Naive thymus-derived CD8-positive, alpha-beta T cell (primary cell): ENCODE measurements around the gene TRIM44. TPM values are rescaled to one million over a fixed set of nuclear protein-coding genes. Genes with fewer than 3 reads are reported as not detected.

Experiments
- ATAC-seq, 2 donors: fragments of 150-1000 bp; cut with Tn5 transposase in 1 of 2; sonication (Bioruptor Pico), chemical (Tn5 transposase) in 1 of 2; 1 replicate in 1 of 2; 2 replicates in 1 of 2; pipeline ENCODE4 v1.10.0; 2021; ENCODE audit warnings: mild to moderate bottlenecking in 2 of 2, moderate library complexity in 2 of 2
- POLR2A ChIA-PET: fragments of 350-600 bp; sonication (Branson Sonifier 250); formaldehyde crosslinking; loops from one replicate; lab custom pipeline; 2021; ENCODE audit warnings: antibody characterized with exemption; lab: Charles Lee
- DNase-seq, 10 donors: peaks; one replicate each; pipeline versions ENCODE4 v3.0.0 to v3.0.0-alpha.2; 2020 to 2022
- H3K27ac Mint-ChIP-seq, 10 donors: one replicate each; pipeline ENCODE4 v1.8.0; 2020 to 2022; ENCODE audit warnings: mild to moderate bottlenecking in 10 of 10, mixed read lengths in 10 of 10, moderate library complexity in 4 of 10, inconsistent platforms in 1 of 10
- H3K27me3 Mint-ChIP-seq, 5 donors: one replicate each; pipeline ENCODE4 v1.8.0; 2021 to 2022; ENCODE audit warnings: mixed read lengths in 5 of 5
- H3K36me3 Mint-ChIP-seq, 3 donors: one replicate each; pipeline ENCODE4 v1.8.0; 2020 to 2022; ENCODE audit warnings: mixed read lengths in 3 of 3, mild to moderate bottlenecking in 2 of 3, inconsistent platforms in 1 of 3
- H3K4me1 Mint-ChIP-seq, 4 donors: one replicate each; pipeline ENCODE4 v1.8.0; 2021 to 2022; ENCODE audit warnings: mixed read lengths in 4 of 4
- H3K4me3 Mint-ChIP-seq, 10 donors: one replicate each; pipeline ENCODE4 v1.8.0; 2020 to 2022; ENCODE audit warnings: mild to moderate bottlenecking in 10 of 10, mixed read lengths in 10 of 10, moderate library complexity in 6 of 10, inconsistent platforms in 1 of 10
- H3K9me3 Mint-ChIP-seq, 9 donors: one replicate each; pipeline ENCODE4 v1.8.0; 2020 to 2022; ENCODE audit warnings: mixed read lengths in 9 of 9, mild to moderate bottlenecking in 3 of 9, inconsistent platforms in 1 of 9, moderate library complexity in 1 of 9
- polyA plus RNA-seq, 3 donors: library from polyadenylated mRNA; unstranded; fragments of 300-500 nt; fragmentation: Illumina TruSeq; gene quantifications; one replicate each; pipeline ENCODE4 v1.2.3, GENCODE V29; 2021
- total RNA-seq, 8 experiments: library from RNA in 2 of 8; stranded (reverse) in 2 of 8; gene quantifications; one replicate each; pipeline ENCODE4 v1.2.3 and lab custom pipeline; 2021 to 2026

TRIM44 gene
- total and polyA plus RNA-seq, 5 experiments from 2014 or later, result 49.5 to 73.4 (median 59.4) TPM

DNA sequence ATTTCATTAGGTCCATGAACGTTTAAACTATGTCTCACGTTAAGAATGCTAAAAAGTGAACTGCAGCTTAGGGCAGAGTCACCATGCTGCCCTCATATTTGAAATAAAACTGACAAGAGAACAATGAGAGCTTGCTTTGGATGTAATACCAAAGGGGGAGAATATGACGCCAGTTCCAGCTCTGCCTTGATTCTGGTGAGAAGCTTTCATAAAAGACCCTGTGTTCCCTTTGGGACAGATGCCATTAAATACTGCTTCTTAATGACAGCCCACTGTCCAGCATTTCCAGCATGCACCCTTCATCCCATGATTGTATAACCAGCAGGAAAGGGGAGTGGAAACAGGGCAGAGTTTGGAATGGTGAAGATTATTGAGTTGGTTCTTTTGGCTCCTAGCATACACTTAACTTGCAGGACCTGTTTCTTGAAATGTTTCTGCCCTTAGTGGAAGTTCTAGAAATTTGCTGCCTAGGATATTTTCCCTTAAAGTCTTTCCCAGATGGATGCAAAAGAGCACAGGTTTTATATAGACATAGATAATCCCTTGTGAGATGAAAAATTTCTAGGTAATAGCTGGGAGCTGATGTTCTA lies 142.0 kb downstream of the TRIM44 start:
- ATAC-seq (no peak), DNase-seq (no peak)
- Mint-ChIP-seq H3K27ac (no peak overlapping the region), H3K4me3 (no peak overlapping the region), H3K36me3 (peaks cover 0 to 44% (median 28%) of the 10 kb centered on the region in 3 donors), H3K4me1 (peaks cover 5 to 13% (median 6%) of the 10 kb centered on the region in 4 donors), H3K9me3 (no peaks in the 10 kb centered on the region), H3K27me3 (no peaks in the 10 kb centered on the region)
- POLR2A ChIA-PET, result no interaction called here

DNA sequence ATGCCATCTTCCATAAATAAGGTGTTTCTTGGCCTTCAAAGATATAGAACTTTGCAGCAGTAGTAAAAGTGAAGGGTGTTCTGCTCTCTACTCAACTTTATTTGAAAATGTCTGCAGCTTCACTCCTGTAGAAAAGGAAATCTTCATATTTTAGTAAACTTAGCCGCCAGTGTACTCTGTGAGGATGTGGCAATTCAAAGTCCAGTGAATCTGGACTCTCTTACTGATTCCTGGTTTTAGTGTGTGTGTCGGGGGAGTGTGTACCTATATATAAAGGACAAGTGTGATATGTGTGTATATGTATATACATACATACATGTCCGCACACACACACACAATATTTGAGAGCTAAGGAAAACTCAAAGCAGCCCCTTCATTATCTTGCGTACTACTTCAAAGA lies 147.0 kb downstream of the TRIM44 start:
- ATAC-seq, result no peak
- POLR2A ChIA-PET, result no interaction called here
- peak overlapping the region in 3 of 10 donors; percentile 15 to 40 (median 30) for H3K27ac Mint-ChIP-seq
- no peak overlapping the region for H3K4me3 Mint-ChIP-seq
- H3K4me1 Mint-ChIP-seq, result peaks cover 0 to 2% (median 0%) of the 10 kb centered on the region in 4 donors
- H3K36me3 Mint-ChIP-seq, result peaks cover 0 to 62% (median 38%) of the 10 kb centered on the region in 3 donors
- no peaks in the 10 kb centered on the region for H3K27me3 Mint-ChIP-seq
- H3K9me3 Mint-ChIP-seq, result peaks cover 0 to 1% (median 0%) of the 10 kb centered on the region in 9 donors
- no peak for DNase-seq

DNA sequence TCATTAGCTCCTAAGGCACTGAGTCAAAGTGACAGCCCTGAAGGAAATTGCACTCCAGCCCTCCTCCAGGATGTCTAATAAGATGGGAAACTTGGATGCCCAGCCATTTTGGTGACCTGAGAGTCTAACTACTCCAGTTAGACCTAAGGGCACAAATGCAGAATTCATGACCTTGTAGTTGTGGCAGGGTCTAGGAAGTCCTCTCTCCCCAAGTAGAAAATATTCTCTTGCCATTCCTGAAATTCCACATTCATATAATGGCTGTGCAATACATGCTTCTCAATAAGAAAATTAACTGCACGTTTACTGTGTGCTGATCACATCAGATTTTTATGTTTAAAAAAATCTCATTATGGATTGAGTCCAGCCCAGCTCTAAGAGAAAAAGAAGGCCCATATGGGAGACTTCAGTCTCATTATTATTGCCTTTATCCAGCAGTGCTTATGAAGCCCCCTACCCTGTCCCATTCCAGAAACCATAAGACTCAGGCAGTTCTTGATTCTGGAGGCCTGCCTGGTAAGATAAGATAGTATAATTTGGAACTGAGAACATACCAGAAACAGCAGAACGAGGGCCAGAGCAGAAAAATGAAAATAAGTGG lies 147.6 kb downstream of the TRIM44 start:
- no peaks in the 10 kb centered on the region for H3K27me3 Mint-ChIP-seq
- POLR2A ChIA-PET, result no interaction called here
- peaks cover 0 to 2% (median 0%) of the 10 kb centered on the region in 4 donors for H3K4me1 Mint-ChIP-seq
- H3K27ac Mint-ChIP-seq, result peak overlapping the region in 1 of 10 donors; percentile 30
- H3K36me3 Mint-ChIP-seq, result peaks cover 0 to 63% (median 41%) of the 10 kb centered on the region in 3 donors
- no peak for DNase-seq
- ATAC-seq, result no peak
- H3K4me3 Mint-ChIP-seq, result no peak overlapping the region
- H3K9me3 Mint-ChIP-seq, result peaks cover 0 to 3% (median 0%) of the 10 kb centered on the region in 9 donors

DNA sequence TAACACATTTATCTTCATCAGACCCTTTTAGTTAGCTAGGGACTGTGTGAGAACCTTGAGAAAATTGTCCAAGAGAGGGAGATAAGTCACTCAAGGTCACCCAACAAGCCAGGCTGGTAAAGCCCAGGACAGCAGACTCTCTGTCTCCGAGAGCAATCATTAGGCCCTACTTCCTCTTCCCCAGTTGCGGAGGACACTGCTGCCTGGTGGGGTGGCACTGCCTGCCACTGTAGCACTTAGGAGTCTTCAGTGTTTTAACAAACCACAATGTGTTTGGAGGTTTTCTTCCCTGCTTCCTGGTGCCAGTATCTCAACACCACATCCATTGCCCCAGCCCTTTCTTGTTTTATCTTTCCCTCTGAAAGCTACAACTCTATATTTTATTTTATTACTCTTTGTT lies 149.2 kb downstream of the TRIM44 start:
- ATAC-seq, result no peak
- Mint-ChIP-seq H3K9me3 (peaks cover 0 to 3% (median 0%) of the 10 kb centered on the region in 9 donors), H3K4me1 (peaks cover 0 to 2% (median 0%) of the 10 kb centered on the region in 4 donors), H3K27me3 (no peaks in the 10 kb centered on the region), H3K36me3 (peaks cover 5 to 55% (median 45%) of the 10 kb centered on the region in 3 donors), H3K4me3 (no peak overlapping the region), H3K27ac (no peak overlapping the region)
- POLR2A ChIA-PET, result no interaction called here
- no peak for DNase-seq

DNA sequence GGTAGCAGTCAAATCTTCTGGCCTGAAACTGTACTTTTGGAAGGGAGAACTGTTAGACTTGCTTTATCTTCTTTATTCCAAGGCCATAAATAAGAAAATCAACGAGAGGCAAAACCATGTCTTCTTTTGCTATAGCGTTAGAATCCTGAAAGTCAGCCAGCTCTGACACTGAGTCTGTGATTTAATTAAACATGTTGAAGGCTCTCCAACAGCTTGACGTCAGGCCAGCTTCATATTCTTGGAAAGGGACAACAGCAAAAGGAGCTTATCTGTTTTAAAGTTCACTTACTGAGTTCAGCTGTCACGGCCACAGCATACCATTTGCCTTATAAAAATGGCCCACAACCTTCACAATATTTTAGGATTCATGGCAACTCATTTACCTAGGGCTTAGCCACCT lies 150.3 kb downstream of the TRIM44 start:
- POLR2A ChIA-PET, result no interaction called here
- Mint-ChIP-seq H3K9me3 (peaks cover 0 to 11% (median 0%) of the 10 kb centered on the region in 9 donors), H3K27me3 (no peaks in the 10 kb centered on the region), H3K27ac (no peak overlapping the region), H3K4me1 (peaks cover 0 to 2% (median 0%) of the 10 kb centered on the region in 4 donors), H3K36me3 (peaks cover 5 to 56% (median 41%) of the 10 kb centered on the region in 3 donors), H3K4me3 (no peak overlapping the region)
- ATAC-seq (no peak), DNase-seq (no peak)

DNA sequence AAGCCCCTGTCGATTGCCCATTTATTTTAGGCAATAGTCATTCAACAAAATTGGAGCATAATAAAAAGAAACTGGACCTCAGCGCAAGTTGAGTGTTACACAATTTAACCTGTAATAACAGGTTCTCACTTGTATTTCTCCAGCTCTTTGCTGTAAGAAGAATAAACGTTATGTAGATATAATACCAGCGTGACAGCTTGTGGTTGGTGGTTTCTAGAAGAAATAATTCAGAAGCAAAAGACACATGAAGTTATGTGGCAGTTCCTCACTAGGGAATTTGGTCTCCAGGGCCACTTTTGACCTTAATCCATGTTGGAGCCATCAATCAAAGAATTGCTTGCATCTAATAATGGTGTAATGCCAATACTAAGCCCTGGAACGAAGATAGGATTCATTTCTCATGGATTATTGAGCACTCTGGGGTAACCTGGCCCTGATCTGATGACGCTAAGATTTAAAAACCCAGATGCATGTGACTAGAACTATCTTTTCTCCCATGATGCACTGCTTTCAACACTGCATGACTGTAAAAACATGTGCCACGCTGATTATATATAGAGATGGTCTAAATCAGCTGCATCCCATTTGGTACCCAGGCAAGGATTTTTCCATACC lies 151.6 kb downstream of the TRIM44 start:
- H3K36me3 Mint-ChIP-seq, result peaks cover 5 to 44% (median 38%) of the 10 kb centered on the region in 3 donors

DNA sequence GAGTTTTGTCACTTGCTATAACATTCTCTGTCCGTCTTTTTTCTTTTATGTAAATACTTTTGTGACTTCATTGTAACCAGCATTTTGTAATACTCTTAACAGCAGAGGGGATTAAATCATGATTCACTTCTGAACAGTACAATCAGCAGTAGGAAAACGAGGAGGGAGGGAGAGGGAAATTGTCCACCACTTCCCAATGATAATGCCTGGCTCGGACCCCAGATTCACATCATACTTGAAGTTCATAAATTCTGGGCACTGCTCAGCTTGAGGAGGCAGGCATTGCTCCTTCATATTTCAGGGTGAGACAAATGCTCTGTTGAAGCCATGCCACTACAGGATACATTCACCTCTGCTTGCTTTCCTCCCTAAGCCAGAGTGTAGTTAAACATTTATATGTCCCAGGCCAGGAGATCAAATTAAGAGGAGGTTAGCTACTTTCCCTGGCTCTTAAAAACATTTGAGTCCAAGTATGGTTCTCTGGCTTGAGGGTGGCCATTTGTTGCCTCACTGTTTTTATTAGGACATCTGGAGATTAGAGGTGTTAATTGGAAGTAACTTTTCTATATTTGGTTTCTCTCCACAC lies 152.2 kb downstream of the TRIM44 start:
- H3K4me1 Mint-ChIP-seq, result peaks cover 0 to 2% (median 0%) of the 10 kb centered on the region in 4 donors
- peaks cover 5 to 37% (median 35%) of the 10 kb centered on the region in 3 donors for H3K36me3 Mint-ChIP-seq
- ATAC-seq (no peak), DNase-seq (no peak)
- H3K27ac Mint-ChIP-seq, result no peak overlapping the region
- no peaks in the 10 kb centered on the region for H3K27me3 Mint-ChIP-seq
- no peak overlapping the region for H3K4me3 Mint-ChIP-seq
- peaks cover 0 to 11% (median 0%) of the 10 kb centered on the region in 9 donors for H3K9me3 Mint-ChIP-seq
- POLR2A ChIA-PET, result no interaction called here

More for the DNA sequence above, 151.6 kb downstream of the TRIM44 start:
- no peak overlapping the region for H3K4me3 Mint-ChIP-seq
- H3K27me3 Mint-ChIP-seq, result no peaks in the 10 kb centered on the region
- POLR2A ChIA-PET, result no interaction called here
- DNase-seq, result no peak
- ATAC-seq, result no peak
- no peak overlapping the region for H3K27ac Mint-ChIP-seq
- peaks cover 0 to 11% (median 0%) of the 10 kb centered on the region in 9 donors for H3K9me3 Mint-ChIP-seq
- peaks cover 0 to 2% (median 0%) of the 10 kb centered on the region in 4 donors for H3K4me1 Mint-ChIP-seq

DNA sequence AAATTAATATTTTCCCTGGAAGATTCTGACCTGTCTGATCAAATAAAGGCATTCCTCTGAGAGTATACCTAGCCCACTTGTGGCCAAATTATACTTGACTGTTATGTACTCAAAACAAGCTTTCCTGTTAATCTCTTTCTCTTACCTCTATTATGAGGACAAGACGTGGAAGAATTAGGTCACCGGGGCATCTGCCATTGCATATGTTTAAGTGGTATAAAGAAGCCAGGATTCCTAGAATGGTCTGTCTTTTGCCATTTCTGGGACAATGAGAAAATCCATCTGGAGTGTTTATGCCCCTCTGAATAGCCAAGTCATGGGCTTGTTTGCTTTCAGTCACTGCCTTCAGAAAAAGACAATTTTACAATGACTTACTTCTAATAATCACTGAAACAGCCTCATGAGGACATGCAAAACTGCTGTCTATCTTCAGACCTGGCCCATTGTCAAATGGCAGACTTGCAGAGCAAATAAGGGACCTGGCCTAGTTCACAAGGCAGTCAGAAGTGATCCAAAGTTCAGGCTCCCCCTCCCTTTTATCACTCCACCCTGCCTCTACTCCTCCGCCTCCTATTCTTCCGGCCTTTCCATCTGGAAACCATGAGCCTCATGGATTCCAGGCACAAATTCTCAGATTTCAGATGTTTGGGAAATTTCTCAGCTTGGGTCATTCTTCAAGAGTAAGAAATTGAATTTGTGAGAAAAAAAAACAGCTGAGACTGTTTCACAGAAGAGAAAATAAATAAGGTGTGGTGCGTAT lies 153.2 kb downstream of the TRIM44 start:
- H3K36me3 Mint-ChIP-seq, result peaks cover 5 to 34% (median 32%) of the 10 kb centered on the region in 3 donors
- H3K27ac Mint-ChIP-seq, result no peak overlapping the region
- ATAC-seq (no peak), DNase-seq (no peak)
- no peaks in the 10 kb centered on the region for H3K27me3 Mint-ChIP-seq
- H3K4me1 Mint-ChIP-seq, result peaks cover 0 to 2% (median 0%) of the 10 kb centered on the region in 4 donors
- POLR2A ChIA-PET, result no interaction called here
- H3K9me3 Mint-ChIP-seq, result peaks cover 0 to 11% (median 0%) of the 10 kb centered on the region in 9 donors
- H3K4me3 Mint-ChIP-seq, result no peak overlapping the region

DNA sequence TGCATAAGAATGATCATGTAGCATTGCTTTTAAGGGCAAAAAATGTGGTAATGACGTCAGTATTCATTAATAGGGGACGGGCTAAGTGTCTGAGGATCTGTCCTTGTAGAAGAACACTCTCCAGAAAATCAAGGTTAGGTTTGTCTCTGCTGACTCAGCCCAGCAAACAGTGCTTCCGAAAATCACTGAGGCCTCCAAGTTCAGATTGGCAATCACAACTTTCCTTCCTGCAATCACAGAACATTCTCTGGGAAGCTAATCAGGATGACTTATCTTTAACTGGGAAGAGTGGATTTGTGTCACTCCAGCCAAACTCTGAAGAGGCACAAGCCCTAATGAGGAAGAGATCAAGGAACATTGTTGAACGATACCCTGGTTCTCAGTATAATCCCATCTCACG lies 158.0 kb downstream of the TRIM44 start:
- Mint-ChIP-seq H3K9me3 (peaks cover 0 to 11% (median 0%) of the 10 kb centered on the region in 9 donors), H3K27ac (no peak overlapping the region), H3K36me3 (peaks cover 5 to 15% (median 14%) of the 10 kb centered on the region in 3 donors), H3K27me3 (peaks cover 0 to 2% (median 0%) of the 10 kb centered on the region in 5 donors), H3K4me3 (no peak overlapping the region), H3K4me1 (peaks cover 6 to 17% (median 13%) of the 10 kb centered on the region in 4 donors)
- no peak for DNase-seq
- no peak for ATAC-seq
- POLR2A ChIA-PET, result no interaction called here

DNA sequence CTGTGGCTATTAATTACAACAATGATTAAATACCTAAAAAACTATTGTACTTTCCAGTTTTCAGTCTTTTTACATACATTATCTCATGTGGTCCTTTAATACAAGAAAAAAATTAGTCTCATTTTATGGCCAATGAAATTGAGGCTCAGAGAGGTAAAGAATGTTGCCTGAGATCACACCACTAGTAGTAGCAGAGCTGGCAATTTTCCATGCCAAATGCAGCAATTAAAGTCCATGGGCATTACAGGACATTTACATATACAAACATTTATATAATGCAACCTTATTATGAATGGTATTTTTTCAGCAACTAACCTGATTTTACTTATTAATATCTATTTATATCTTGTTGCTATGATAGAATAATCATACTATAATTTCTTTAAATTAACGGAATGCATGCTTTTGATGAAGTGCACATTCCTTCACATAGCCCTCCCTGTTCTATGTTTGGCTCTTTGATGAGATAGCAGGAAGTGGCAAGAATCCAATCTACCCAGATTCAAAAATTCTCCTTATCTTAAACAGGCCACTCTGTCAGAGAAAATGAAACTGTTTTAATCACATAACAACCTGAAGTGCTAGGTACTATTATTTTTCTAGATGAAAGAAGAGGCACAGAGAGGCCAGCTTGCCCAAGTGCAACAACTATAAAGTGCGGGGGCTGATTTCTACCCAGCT lies 160.4 kb downstream of the TRIM44 start:
- Mint-ChIP-seq H3K4me1 (peaks cover 6 to 17% (median 13%) of the 10 kb centered on the region in 4 donors), H3K9me3 (no peaks in the 10 kb centered on the region), H3K27ac (peak overlapping the region in 1 of 10 donors; percentile 8), H3K27me3 (peaks cover 0 to 5% (median 0%) of the 10 kb centered on the region in 5 donors), H3K36me3 (peaks cover 0 to 5% (median 0%) of the 10 kb centered on the region in 3 donors), H3K4me3 (no peak overlapping the region)
- POLR2A ChIA-PET, result no interaction called here
- DNase-seq (no peak), ATAC-seq (no peak)

DNA sequence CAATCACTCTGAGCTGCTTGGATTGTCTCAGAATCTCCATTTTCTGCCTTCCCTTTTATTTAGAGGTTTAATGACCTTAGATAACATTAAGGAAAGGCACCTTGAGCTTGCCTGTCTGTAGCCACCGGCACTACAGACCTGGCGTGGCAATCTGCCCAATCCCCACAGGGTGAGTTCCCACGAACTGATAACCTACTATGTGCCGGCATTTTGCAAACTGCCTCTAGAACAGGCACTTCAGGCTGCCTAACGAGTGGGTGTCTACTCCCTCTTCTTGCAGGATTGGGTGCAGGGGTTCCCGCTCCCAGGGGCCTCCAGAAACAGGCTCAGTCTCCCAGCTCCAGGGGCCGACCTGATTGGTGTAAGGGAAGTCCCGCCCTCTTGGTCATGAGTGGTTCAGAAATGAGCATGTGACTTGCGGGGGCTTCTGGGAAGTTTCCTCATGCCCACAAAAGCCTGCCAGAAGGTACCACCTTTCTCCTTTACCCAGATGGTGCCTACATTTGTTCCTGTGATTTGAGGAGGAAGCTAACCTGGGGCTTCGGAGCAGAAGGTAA lies 161.2 kb downstream of the TRIM44 start:
- no peak overlapping the region for H3K27ac Mint-ChIP-seq
- POLR2A ChIA-PET, result no interaction called here

More for the DNA sequence above, 161.2 kb downstream of the TRIM44 start:
- Mint-ChIP-seq H3K4me1 (peaks cover 6 to 17% (median 13%) of the 10 kb centered on the region in 4 donors), H3K4me3 (no peak overlapping the region), H3K9me3 (no peaks in the 10 kb centered on the region), H3K27me3 (peaks cover 0 to 5% (median 0%) of the 10 kb centered on the region in 5 donors), H3K36me3 (peaks cover 0 to 3% (median 0%) of the 10 kb centered on the region in 3 donors)
- ATAC-seq (no peak), DNase-seq (no peak)
